ENCODE measurements around the gene VPS25.

DNA sequence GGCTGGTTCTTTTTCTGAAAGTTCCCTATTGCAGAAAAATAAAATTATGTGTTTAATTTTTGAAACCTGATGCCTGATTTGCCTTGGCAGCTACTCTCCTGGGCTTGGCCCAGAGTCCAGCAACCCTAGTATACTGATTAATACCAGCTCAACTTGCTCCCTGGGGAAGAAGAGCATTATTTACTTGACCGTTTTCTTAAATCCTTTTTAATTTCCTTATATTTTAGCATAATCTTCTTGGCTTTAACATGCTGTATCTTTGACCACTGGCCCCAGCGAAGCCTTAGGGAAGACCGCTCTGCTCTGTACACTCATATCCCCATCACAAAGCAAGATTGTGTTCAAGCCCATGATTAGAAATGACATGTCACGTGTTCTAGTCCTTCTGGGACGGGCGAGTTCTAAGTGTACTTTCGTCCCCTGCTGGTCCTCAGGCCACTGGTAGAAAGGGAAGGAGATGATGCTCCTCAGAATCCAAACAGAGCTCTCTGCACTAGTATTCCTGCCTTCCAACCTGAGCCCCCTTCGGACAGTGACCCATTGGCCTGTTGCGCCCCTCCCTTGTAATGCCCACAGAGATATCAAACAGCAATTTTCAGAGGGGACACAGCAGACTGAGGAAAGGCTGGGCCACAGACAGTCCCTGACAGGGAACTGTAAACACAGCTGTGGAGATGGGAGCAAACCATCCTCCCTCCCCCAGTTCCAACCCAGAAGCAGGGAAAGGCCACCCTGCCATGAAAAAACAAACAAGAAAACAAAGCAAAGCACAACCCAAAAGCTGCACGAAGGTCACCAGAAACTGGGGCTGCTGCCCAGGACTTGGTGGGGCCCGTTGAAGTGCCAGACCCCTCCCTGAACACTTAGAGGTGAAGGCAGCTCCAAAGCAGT, 24.1 kb upstream of the VPS25 start:
- TF ChIP-seq REST (IDR thresholded peaks at IDR 0.05; ENCODE audit: insufficient read depth in 1 of 2, low read depth in 2 of 2, low read length in 1 of 2) = no peak
- TF ChIP-seq, protein P1, sequence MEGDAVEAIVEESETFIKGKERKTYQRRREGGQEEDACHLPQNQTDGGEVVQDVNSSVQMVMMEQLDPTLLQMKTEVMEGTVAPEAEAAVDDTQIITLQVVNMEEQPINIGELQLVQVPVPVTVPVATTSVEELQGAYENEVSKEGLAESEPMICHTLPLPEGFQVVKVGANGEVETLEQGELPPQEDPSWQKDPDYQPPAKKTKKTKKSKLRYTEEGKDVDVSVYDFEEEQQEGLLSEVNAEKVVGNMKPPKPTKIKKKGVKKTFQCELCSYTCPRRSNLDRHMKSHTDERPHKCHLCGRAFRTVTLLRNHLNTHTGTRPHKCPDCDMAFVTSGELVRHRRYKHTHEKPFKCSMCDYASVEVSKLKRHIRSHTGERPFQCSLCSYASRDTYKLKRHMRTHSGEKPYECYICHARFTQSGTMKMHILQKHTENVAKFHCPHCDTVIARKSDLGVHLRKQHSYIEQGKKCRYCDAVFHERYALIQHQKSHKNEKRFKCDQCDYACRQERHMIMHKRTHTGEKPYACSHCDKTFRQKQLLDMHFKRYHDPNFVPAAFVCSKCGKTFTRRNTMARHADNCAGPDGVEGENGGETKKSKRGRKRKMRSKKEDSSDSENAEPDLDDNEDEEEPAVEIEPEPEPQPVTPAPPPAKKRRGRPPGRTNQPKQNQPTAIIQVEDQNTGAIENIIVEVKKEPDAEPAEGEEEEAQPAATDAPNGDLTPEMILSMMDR (IDR thresholded peaks at IDR 0.05) = no peak
- no peak for TF ChIP-seq POLR2AphosphoS5 (IDR thresholded peaks at IDR 0.05; ENCODE audit: low read depth, low read length)

All from Panc1 (cell line).